GM18909 (cell line): ENCODE results near the gene ITGA5.
"Not testable (repeated sequence)": the region's sequence is repeated elsewhere in the genome, so short reads cannot be mapped to it uniquely, and the experiment has no call there.

Experiments used
- ATAC-seq: cut with Tn5 transposase; IDR thresholded peaks from one replicate; pipeline ENCODE4 v1.9.1; 2021; ENCODE audit warnings: mild to moderate bottlenecking; ENCODE audit not compliant: unreplicated experiment, poor library complexity

ITGA5 gene

DNA sequence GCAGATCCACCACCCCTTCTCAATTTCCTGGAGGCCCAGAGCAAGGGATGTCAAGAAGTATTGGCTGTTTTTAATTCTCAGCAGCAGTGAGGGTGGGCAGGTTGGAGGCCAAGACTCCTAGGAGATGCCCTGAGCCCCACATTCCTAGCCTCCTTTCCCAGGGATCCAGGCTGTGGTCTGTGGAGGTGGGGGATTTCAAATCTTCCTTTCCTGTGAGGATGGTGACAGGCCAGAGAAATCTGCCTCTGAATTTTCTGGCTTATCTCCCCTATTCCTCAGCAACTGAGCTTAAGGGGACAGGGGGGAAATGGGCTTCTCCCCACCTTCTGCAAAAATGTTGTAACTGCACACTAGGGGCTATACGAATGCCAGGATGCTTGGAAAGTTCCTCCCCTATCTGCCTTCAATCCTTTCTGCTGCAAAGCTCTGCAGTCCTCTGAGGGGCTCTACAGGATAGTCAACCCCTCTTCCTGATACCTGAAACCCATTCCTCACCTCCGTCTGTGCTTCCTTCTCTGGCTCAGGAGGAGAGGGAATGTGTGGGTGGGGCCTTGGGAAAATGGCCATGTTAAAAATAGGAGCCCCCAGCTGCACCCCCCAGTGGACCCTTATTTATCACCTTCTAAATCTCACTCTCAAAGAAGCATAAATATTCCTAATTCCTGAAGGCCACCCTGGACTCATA is 61.4 kb downstream of the ITGA5 start:
- no peak for ATAC-seq

GRCh38 chr12:54356951-54357356 is 62.1 kb downstream of the ITGA5 start:
- no peak for ATAC-seq

DNA sequence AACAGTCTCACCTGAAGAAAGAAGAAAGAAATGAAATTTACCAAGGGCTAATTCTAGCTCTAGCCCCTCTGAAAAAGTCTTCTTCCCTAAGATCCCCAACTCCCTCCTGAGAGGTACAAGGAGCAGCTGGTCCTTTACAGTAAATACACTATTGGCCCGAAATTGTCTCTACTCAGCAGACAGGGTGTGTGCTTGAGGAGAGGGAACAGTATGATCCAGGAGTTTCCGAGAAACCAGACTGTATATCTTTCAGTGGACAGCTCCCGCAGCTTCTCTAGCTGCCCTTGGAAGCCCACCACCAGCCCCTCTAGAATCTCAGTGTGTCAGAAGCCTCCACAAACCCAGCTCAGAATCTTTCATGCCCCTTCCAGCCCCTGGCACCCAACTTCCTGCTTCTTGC is 62.8 kb downstream of the ITGA5 start:
- no peak for ATAC-seq

DNA sequence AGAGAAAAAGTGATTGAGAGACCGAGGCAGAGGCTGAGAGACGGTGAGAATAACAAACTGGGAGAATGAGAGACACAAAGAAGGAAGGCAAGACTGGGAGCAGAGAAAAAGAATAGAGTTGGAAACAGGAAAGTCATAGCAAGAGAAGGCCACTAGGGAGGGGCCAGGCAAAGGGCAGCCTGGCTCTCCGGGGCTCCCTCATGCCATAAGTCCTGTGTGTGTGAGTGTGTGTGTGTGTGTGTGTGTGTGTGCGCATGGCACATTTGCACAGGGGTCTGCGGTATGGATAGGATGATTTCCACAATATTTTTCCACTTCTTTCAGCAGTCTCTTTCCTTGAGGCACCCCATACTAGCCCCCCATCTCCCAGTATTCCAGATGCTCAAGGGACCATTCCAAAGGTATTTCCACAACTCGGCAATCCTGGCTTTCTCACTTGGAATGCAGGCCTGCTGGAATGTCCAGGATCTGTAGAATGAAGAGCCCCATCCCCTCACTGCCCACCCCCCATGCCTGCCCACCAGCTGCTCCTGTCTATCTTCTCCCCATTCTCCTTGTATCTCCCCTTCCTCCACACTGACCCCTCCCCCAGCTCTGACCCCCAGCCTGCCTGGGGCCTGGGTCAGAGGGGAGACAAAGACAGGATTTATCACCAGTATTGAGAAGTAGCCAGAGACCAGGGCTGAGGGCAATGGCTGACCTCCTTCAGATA is 63.8 kb downstream of the ITGA5 start:
- no peak for ATAC-seq

- not testable (repeated sequence) for ATAC-seq
Observed at GRCh38 chr12:54354271-54354670, 64.8 kb downstream of the ITGA5 start.

DNA sequence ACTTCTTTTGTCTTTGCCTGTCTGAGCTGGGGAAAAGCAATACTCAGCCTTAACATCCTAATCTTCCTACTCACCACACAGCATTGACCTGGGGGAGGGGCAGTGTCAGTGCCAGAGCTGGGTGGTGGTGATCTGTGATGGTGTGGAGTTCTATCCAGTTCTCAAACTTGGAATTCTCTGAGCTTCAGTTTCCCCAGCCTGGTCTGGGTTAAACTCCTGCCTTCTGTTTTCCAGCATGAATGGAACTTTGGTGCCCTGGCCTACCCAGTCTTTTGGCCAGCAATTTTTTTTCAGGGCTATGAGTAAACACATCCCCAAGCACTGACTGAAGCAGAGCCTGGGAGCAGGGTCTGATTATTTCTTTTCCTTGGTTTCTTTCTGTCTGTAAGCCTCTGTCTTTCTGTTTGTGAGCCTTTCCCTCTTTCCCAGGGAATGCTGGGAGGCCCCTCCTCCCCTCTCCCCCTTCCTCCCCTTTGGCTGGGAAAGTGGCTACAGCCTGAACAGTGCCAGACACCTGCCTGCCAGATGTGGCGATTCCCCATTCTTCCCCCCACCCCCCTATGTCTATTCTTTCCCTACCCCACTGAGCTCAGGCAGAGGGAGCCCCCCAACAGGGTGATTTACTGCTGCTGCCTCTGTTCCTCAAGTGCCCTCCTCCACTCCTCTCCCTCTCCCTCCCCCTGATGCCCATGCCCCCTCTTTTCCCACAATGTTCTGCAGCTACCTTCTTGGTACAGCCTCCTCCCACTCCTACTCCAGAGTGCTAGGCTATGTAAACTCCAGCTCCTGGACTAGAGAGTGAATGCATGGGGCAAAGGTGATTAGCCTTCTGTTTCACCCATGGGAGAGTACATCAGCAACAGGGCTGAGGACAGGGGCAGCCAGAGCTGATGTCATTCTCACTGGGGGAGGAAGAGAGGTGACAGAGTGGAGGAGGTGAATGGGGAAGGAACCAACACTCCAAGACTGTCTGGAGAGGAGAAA is 65.9 kb downstream of the ITGA5 start:
- ATAC-seq = no peak

DNA sequence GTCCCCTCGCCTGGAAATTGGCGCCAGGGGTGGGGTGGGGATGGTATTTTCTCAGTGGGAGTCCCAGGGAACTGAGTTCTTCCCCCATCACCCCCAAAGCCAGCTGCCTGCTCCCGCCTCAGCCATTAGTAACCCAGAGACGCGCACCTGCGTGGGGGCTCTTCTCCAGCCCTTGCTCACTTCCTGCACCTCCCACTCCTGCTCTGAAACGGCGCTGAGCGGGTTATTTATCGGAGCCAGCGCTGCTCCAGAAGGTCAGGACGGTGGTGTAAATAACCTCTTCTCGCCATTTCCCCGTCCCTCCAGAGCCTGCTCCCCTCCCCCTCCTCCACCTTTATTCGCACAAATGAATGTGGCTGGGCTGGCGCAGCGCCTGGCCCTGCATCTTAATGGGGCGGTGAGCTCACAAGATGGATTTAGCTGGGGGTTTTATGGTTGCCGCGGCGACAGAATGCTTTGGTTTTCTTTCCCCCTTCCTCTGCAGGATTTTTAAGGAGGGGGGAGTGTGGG is 67.0 kb downstream of the ITGA5 start:
- ATAC-seq = no peak

DNA sequence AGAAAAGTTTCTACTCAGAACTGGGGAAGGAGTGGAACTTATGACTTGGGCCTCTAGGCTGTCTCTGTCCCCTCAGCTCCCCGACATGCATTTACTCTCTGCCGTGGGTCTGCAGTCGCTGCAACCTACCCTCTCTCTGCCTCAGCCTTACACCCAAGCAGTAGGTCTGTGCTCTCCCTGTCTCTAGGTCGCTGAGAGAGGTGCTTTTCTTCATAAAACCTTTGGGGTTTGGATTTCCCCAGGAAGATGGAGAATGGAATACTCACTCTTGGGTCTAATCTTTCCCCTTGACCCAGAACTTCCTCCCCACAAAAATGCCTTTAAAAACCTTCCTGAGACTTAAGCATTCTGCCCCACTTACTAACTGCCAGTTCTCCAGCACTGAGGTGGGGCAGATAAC is 67.7 kb downstream of the ITGA5 start:
- no peak for ATAC-seq

- no peak for ATAC-seq
Observed at GRCh38 chr12:54350743-54351142, 68.3 kb downstream of the ITGA5 start.

- ATAC-seq = no peak
Observed at GRCh38 chr12:54349679-54350078, 69.4 kb downstream of the ITGA5 start.

GRCh38 chr12:54349036-54349435 is 70.0 kb downstream of the ITGA5 start:
- no peak for ATAC-seq
